Neural cell (in vitro differentiated cells): ENCODE data around the gene MKRN1. TPM values are rescaled to one million over a fixed set of nuclear protein-coding genes. Genes with fewer than 3 reads are reported as not detected.

Experiments
- H2AFZ ChIP-seq: fragments of 200-600, 300-800 bp; sonication (generic), shearing (Covaris generic); 2 replicates; pipeline ENCODE4 v1.6.0; 2014; ENCODE audit warnings: low read depth, mild to moderate bottlenecking, antibody characterized with exemption, low read length, moderate library complexity
- H3F3A ChIP-seq: fragments of 200-600 bp; shearing (Covaris generic); 2 replicates; pipeline ENCODE4 v1.6.1; 2016; ENCODE audit warnings: mild to moderate bottlenecking, moderate library complexity, mixed read lengths, antibody characterized with exemption, low read length; ENCODE audit not compliant: insufficient read depth, poor library complexity, severe bottlenecking
- H3K27ac ChIP-seq: fragments of 200-600, 300-800 bp; sonication (generic), shearing (Covaris generic); 2 replicates; pipeline ENCODE4 v1.5.1; 2014; ENCODE audit warnings: mild to moderate bottlenecking, low read length, moderate library complexity
- H3K27me3 ChIP-seq: fragments of 300-800, 200-600 bp; sonication (generic), shearing (Covaris generic); 2 replicates; pipeline ENCODE4 v1.6.0; 2014; ENCODE audit warnings: mild to moderate bottlenecking, low read depth, low read length, moderate library complexity; ENCODE audit not compliant: insufficient read depth
- H3K36me3 ChIP-seq: fragments of 300-800, 200-600 bp; sonication (generic), shearing (Covaris generic); 2 replicates; pipeline ENCODE4 v1.5.1; 2014; ENCODE audit warnings: mild to moderate bottlenecking, antibody characterized with exemption, low read length, moderate library complexity; ENCODE audit not compliant: insufficient read depth
- H3K4me2 ChIP-seq: fragments of 300-800, 200-600 bp; sonication (generic), shearing (Covaris generic); 2 replicates; pipeline ENCODE4 v1.6.0; 2014; ENCODE audit warnings: mild to moderate bottlenecking, low read length
- H3K4me3 ChIP-seq: fragments of 300-800, 200-600 bp; sonication (generic), shearing (Covaris generic); 2 replicates; pipeline ENCODE4 v1.5.1; 2014; ENCODE audit warnings: mild to moderate bottlenecking, low read length, moderate library complexity
- H3K79me2 ChIP-seq: fragments of 200-600 bp; shearing (Covaris generic); replicated peaks from 2 replicates; pipeline ENCODE4 v1.6.0; 2014; ENCODE audit warnings: mild to moderate bottlenecking, low read length, moderate library complexity; ENCODE audit not compliant: insufficient read depth
- H3K9ac ChIP-seq: fragments of 300-800, 200-600 bp; sonication (generic), shearing (Covaris generic); 2 replicates; pipeline ENCODE4 v1.6.1; 2016; ENCODE audit warnings: mild to moderate bottlenecking, low read length, mixed read lengths
- H3K9me2 ChIP-seq: fragments of 200-600 bp; shearing (Covaris generic); 2 replicates; pipeline ENCODE4 v1.6.1; 2016; ENCODE audit warnings: mild to moderate bottlenecking, low read length, mixed read lengths; ENCODE audit not compliant: insufficient read depth
- H3K9me3 ChIP-seq: fragments of 200-600, 300-800 bp; sonication (generic), shearing (Covaris generic); 2 replicates; pipeline ENCODE4 v1.6.1; 2016; ENCODE audit warnings: mild to moderate bottlenecking, mixed run types, low read length, moderate library complexity, mixed read lengths
- H4K20me1 ChIP-seq: fragments of 200-600 bp; shearing (Covaris generic); 2 replicates; pipeline ENCODE4 v1.6.1; 2016; ENCODE audit warnings: mild to moderate bottlenecking, mixed run types; ENCODE audit not compliant: insufficient read depth
- EP300 ChIP-seq: fragments of 450-650 bp; conservative IDR thresholded peaks from 2 replicates; pipeline ENCODE4 v1.6.1; 2014; ENCODE audit warnings: antibody characterized with exemption, mild to moderate bottlenecking, moderate library complexity; ENCODE audit not compliant: poor library complexity, severe bottlenecking
- EZH2 ChIP-seq: fragments of 200-600, 300-800 bp; shearing (Covaris generic), sonication (generic); IDR thresholded peaks from 2 replicates; pipeline ENCODE4 v1.6.1; 2014; ENCODE audit warnings: antibody characterized with exemption, low read length, borderline replicate concordance, mild to moderate bottlenecking; ENCODE audit not compliant: insufficient read depth, poor library complexity, severe bottlenecking
- MXI1 ChIP-seq: fragments of 450-650 bp; conservative IDR thresholded peaks from 2 replicates; pipeline ENCODE4 v1.6.1; 2014; ENCODE audit warnings: antibody characterized with exemption, mild to moderate bottlenecking; ENCODE audit not compliant: poor library complexity, severe bottlenecking
- POLR2AphosphoS5 ChIP-seq: IDR thresholded peaks from 2 replicates; pipeline ENCODE4 v1.6.1; 2012
- RAD21 ChIP-seq: fragments of 450-650 bp; conservative IDR thresholded peaks from 2 replicates; pipeline ENCODE4 v1.6.1; 2014; ENCODE audit warnings: antibody characterized with exemption, mild to moderate bottlenecking, moderate library complexity
- SMC3 ChIP-seq: fragments of 450-650 bp; conservative IDR thresholded peaks from 2 replicates; pipeline ENCODE4 v1.6.1; 2014; ENCODE audit warnings: antibody characterized with exemption, mild to moderate bottlenecking, moderate library complexity; ENCODE audit not compliant: poor library complexity
- TAF1 ChIP-seq: IDR thresholded peaks from 2 replicates; pipeline ENCODE4 v1.6.1; 2012; ENCODE audit warnings: low read depth
- polyA plus RNA-seq: library from polyadenylated mRNA; depleted of rRNA; stranded (reverse); fragments of >200 nt; gene quantifications from 2 replicates; pipeline ENCODE4 v1.2.3, GENCODE V29; 2014
- TF ChIP-seq, protein P1 (sequence below): IDR thresholded peaks from 2 replicates; pipeline ENCODE4 v1.6.1; 2012; ENCODE audit warnings: borderline replicate concordance
- TF ChIP-seq, protein P2 (sequence below): fragments of 450-650 bp; IDR thresholded peaks from 2 replicates; pipeline ENCODE4 v1.5.1; 2014; ENCODE audit warnings: antibody characterized with exemption, mild to moderate bottlenecking, moderate library complexity; ENCODE audit not compliant: poor library complexity, severe bottlenecking

The MKRN1 gene
- polyA plus RNA-seq, 1 donor from 2014 or later = 251 TPM

DNA sequence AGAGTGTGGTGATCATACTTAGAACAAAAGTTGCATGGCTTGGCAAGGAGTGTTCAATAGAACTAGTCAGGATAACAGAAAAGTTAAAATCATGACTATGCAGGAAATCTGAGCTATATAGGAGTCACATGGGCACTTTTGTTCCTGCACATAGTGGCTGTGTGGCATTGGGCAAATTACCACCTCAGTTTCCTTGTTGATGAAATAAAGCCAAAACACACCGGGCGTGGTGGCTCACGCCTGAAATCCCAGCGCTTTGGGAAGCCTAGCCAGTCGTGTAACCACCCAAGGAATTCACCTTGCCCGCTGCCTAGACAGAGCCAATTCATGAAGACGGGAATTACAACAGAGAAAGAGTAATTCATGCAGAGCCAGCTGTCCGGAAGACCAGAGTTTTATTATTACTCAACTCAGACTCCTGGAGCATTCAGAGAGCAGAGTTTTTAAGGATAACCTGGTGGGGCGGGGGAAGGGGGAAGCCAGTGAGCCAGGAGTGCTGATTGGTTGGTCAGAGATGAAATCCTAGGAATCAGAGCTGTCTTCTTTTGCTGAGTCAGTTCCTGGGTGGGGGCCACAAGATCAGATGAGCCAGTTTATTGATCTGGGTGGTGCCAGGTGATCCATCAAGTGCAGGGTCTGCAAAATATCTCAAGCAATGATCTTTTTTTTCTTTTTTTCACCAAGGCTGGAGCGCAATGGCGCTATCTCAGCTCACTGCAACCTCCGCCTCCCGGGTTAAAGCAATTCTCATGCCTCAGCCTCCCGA is 6.4 kb upstream of the MKRN1 start:
- TF ChIP-seq EP300 (no peak), TAF1 (no peak), MXI1 (no peak), POLR2AphosphoS5 (no peak), RAD21 (no peak), EZH2 (no peak), SMC3 (no peak)
- TF ChIP-seq, protein P1, sequence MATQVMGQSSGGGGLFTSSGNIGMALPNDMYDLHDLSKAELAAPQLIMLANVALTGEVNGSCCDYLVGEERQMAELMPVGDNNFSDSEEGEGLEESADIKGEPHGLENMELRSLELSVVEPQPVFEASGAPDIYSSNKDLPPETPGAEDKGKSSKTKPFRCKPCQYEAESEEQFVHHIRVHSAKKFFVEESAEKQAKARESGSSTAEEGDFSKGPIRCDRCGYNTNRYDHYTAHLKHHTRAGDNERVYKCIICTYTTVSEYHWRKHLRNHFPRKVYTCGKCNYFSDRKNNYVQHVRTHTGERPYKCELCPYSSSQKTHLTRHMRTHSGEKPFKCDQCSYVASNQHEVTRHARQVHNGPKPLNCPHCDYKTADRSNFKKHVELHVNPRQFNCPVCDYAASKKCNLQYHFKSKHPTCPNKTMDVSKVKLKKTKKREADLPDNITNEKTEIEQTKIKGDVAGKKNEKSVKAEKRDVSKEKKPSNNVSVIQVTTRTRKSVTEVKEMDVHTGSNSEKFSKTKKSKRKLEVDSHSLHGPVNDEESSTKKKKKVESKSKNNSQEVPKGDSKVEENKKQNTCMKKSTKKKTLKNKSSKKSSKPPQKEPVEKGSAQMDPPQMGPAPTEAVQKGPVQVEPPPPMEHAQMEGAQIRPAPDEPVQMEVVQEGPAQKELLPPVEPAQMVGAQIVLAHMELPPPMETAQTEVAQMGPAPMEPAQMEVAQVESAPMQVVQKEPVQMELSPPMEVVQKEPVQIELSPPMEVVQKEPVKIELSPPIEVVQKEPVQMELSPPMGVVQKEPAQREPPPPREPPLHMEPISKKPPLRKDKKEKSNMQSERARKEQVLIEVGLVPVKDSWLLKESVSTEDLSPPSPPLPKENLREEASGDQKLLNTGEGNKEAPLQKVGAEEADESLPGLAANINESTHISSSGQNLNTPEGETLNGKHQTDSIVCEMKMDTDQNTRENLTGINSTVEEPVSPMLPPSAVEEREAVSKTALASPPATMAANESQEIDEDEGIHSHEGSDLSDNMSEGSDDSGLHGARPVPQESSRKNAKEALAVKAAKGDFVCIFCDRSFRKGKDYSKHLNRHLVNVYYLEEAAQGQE = no peak
- TF ChIP-seq, protein P2, sequence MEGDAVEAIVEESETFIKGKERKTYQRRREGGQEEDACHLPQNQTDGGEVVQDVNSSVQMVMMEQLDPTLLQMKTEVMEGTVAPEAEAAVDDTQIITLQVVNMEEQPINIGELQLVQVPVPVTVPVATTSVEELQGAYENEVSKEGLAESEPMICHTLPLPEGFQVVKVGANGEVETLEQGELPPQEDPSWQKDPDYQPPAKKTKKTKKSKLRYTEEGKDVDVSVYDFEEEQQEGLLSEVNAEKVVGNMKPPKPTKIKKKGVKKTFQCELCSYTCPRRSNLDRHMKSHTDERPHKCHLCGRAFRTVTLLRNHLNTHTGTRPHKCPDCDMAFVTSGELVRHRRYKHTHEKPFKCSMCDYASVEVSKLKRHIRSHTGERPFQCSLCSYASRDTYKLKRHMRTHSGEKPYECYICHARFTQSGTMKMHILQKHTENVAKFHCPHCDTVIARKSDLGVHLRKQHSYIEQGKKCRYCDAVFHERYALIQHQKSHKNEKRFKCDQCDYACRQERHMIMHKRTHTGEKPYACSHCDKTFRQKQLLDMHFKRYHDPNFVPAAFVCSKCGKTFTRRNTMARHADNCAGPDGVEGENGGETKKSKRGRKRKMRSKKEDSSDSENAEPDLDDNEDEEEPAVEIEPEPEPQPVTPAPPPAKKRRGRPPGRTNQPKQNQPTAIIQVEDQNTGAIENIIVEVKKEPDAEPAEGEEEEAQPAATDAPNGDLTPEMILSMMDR = no peak
- Histone ChIP-seq H2AFZ (no peak overlapping the region), H3F3A (no peaks in the 10 kb centered on the region), H3K27me3 (no peaks in the 10 kb centered on the region), H3K9me3 (no peaks in the 10 kb centered on the region), H3K79me2 (no peaks in the 10 kb centered on the region), H3K4me3 (no peak overlapping the region), H3K4me2 (no peak overlapping the region), H3K36me3 (no peaks in the 10 kb centered on the region), H4K20me1 (no peaks in the 10 kb centered on the region), H3K9me2 (no peaks in the 10 kb centered on the region), H3K9ac (no peak overlapping the region), H3K27ac (no peak overlapping the region)

DNA sequence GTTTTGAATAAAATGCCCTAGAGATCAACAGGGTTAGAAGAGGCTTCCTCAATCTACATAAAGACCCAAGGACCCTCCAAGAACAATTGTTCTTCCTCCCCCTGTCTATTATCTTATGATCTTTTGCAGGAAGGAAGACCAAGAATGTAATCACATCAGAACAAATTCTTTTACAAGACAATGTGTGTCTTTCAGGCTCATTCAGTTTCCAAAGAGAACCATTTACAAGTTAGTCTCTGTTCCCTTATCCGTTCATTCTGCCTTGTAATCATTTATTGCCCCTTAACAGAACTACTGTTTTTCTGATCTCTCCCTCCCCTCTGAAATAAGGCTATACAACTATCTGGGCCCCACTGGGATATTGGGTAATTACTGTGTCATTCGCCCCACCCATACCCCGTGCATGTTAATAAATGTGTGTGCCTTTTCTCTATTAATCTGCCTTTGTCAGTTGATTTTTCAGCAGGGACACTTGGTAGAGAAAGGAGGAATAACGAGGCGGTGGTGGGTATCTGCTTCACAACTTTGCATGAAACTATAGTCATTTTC is 5.7 kb upstream of the MKRN1 start:
- Histone ChIP-seq H3K9me2 (no peaks in the 10 kb centered on the region), H4K20me1 (no peaks in the 10 kb centered on the region), H3K27me3 (no peaks in the 10 kb centered on the region), H3K79me2 (no peaks in the 10 kb centered on the region), H3K4me2 (no peak overlapping the region), H2AFZ (no peak overlapping the region), H3K9ac (no peak overlapping the region), H3K4me3 (no peak overlapping the region), H3K27ac (no peak overlapping the region), H3K36me3 (no peaks in the 10 kb centered on the region), H3F3A (no peaks in the 10 kb centered on the region), H3K9me3 (no peaks in the 10 kb centered on the region)
- TF ChIP-seq MXI1 = no peak
- no peak for TF ChIP-seq EZH2
- no peak for TF ChIP-seq TAF1
- TF ChIP-seq, protein P2 = no peak
- TF ChIP-seq, protein P1 = no peak
- TF ChIP-seq SMC3 = no peak
- TF ChIP-seq POLR2AphosphoS5 = no peak
- no peak for TF ChIP-seq RAD21
- no peak for TF ChIP-seq EP300
